GM11168 (cell line): ENCODE data around the gene SLC48A1.

Source experiments
- in situ Hi-C: fragments of 300-500 bp; cut with MboI; formaldehyde crosslinking; loops from one replicate; pipeline ENCODE4 v1.12.0; 2022; ENCODE audit warnings: low sequenced_read_pairs; ENCODE audit not compliant: unreplicated experiment

Gene SLC48A1

GRCh38 chr12:47755655-47756562, 17.1 kb upstream of the SLC48A1 start:
- in situ Hi-C loops = no loop called here

GRCh38 chr12:47757364-47757839, 15.6 kb upstream of the SLC48A1 start:
- in situ Hi-C loops = no loop called here

- in situ Hi-C loops = no loop called here
Observed at GRCh38 chr12:47757840-47758583, 15.0 kb upstream of the SLC48A1 start.

GRCh38 chr12:47758584-47758833, 14.5 kb upstream of the SLC48A1 start:
- in situ Hi-C loops = no loop called here

- in situ Hi-C loops = no loop called here
Observed at GRCh38 chr12:47758834-47759690, 14.0 kb upstream of the SLC48A1 start, which contains the start of gene RAPGEF3. TSS of gene RAPGEF3 (minus strand) at chr12:47758880. CDS start at chr12:47758556, 324 bp downstream.

GRCh38 chr12:47762850-47763465, 10.1 kb upstream of the SLC48A1 start:
- in situ Hi-C loops = no loop called here

- in situ Hi-C loops = no loop called here
Observed at GRCh38 chr12:47763481-47764346, 9.3 kb upstream of the SLC48A1 start.

GRCh38 chr12:47766502-47767215, 6.4 kb upstream of the SLC48A1 start:
- in situ Hi-C loops = loop anchor here (5.0 kb wide), 1 partner anchor 34 kb away; no protein-coding TSS in a partner anchor

- in situ Hi-C loops = loop anchor here (5.0 kb wide), 1 partner anchor 35 kb away; no protein-coding TSS in a partner anchor
Observed at GRCh38 chr12:47767216-47767724, 5.8 kb upstream of the SLC48A1 start.

- in situ Hi-C loops = loop anchor here (5.0 kb wide), 1 partner anchor 36 kb away; no protein-coding TSS in a partner anchor
Observed at GRCh38 chr12:47768323-47768811, 4.7 kb upstream of the SLC48A1 start.

- in situ Hi-C loops = loop anchor here (5.0 kb wide), 1 partner anchor 37 kb away; no protein-coding TSS in a partner anchor
Observed at GRCh38 chr12:47769234-47770085, 3.6 kb upstream of the SLC48A1 start.

- in situ Hi-C loops = no loop called here
Observed at GRCh38 chr12:47770086-47770726, 2.8 kb upstream of the SLC48A1 start.

GRCh38 chr12:47771304-47771703, 1.7 kb upstream of the SLC48A1 start:
- in situ Hi-C loops = no loop called here

GRCh38 chr12:47772094-47772660, 861 bp upstream of the SLC48A1 start:
- in situ Hi-C loops = no loop called here

- in situ Hi-C loops = no loop called here
Observed at GRCh38 chr12:47772738-47773061, 338 bp upstream of the SLC48A1 start.

GRCh38 chr12:47773858-47774580, 981 bp downstream of the SLC48A1 start:
- in situ Hi-C loops = no loop called here
